ENCODE measurements around the gene OR8H2. TPM values are rescaled to one million over a fixed set of nuclear protein-coding genes. Genes with fewer than 3 reads are reported as not detected.
"Not testable (repeated sequence)": the region's sequence is repeated elsewhere in the genome, so short reads cannot be mapped to it uniquely, and the experiment has no call there.

The OR8H2 gene, protein sequence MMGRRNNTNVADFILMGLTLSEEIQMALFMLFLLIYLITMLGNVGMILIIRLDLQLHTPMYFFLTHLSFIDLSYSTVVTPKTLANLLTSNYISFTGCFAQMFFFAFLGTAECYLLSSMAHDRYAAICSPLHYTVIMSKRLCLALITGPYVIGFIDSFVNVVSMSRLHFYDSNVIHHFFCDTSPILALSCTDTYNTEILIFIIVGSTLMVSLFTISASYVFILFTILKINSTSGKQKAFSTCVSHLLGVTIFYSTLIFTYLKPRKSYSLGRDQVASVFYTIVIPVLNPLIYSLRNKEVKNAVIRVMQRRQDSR
- total RNA-seq (2014; rRNA removed; shearing (Covaris generic)), result not detected in 2 replicates
- not detected in 2 replicates for polyA plus RNA-seq (2015; cell fraction: cytosol; rRNA removed)
- not detected in 2 replicates for polyA plus RNA-seq (2015; cell fraction: nucleus; rRNA removed)

DNA sequence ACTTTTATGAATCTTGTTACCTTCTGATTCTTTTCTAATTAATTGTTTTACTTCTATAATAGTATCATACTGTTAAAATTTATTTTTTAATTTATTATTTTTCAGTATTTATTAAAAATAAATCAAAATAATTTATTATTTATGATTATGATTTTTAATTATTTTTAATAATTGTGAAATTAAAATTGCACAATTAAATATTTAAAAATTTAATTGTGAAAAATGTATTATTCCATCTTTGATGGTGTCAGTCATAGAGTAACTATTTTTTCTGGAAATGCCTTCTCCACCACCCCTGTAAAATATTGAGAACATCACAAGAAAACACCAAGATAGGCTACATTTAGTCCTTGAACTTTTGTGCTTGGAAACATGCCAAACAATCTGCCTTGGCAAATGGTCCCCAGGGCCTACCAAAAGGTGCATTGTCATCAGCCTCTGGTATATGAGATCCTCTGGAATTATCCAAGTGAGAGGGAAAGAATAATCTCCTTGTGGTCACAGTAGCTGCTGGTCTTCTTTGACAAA is at the start of gene OR8H2:
Gene OR8H2 (plus strand): TSS at position 478 of the 528 bp plus-strand sequence. CDS start 1,356 bp downstream, outside the sequence.
- no peak for DNase-seq (ENCODE audit: low read depth)

DNA sequence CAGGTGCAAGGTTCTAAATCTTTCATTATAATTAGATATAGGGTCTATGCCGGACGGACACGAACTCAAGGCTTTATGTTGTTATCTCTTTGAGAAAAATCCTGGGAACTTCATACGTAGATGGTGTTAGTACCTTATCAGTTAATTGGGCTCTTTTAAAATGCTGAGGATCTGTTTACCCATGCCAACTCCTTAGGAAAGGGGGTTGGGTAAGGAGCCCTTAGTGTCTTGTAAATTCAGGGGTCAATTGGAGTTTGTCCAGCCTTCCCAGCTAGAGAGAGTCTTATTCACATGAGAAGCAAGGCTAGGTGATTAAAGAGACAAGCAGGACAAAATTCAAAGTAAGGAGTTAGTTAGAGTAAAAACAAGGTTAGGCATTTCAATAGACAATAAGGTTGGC is 47.1 kb upstream of the OR8H2 start:
- DNase-seq (ENCODE audit: low read depth), result not testable (repeated sequence)

DNA sequence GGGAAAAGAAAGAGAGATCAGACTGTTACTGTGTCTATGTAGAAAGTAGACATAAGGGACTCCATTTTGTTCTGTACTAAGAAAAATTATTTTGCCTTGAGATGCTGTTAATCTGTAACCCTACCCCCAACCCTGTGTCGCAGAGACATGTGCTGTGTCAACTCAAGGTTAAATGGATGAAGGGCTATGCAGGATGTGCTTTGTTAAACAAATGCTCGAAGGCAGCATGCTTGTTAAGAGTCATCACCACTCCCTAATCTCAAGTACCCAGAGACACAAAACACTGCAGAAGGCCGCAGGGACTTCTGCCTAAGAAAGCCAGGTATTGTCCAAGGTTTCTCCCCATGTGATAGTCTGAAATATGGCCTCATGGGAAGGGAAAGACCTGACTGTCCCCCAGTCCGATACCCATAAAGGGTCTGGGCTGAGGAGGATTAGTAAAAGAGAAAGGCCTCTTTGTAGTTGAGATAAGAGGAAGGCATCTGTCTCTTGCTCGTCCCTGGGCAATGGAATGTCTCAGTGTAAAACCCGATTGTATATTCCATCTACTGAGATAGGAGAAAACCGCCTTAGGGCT is 45.7 kb upstream of the OR8H2 start:
- not testable (repeated sequence) for DNase-seq (ENCODE audit: low read depth)

DNA sequence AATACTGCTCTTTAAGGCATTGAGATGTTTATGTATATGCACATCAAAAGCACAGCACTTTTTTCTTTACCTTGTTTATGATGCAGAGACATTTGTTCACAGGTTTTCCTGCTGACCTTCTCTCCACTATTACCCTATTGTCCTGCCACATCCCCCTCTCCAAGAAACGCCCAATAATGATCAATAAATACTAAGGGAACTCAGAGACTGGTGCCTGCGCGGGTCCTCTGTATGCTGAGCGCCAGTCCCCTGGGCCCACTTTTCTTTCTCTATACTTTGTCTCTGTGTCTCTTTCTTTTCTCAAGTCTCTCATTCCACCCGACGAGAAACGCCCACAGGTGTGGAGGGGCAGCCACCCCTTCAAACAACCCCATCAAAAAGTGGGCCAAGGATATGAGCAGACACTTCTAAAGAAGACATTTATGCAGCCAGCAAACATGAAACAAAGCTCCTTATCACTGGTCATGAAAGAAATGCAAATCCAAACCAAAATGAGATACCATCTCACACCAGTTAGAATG is 45.2 kb upstream of the OR8H2 start:
- not testable (repeated sequence) for DNase-seq (ENCODE audit: low read depth)

DNA sequence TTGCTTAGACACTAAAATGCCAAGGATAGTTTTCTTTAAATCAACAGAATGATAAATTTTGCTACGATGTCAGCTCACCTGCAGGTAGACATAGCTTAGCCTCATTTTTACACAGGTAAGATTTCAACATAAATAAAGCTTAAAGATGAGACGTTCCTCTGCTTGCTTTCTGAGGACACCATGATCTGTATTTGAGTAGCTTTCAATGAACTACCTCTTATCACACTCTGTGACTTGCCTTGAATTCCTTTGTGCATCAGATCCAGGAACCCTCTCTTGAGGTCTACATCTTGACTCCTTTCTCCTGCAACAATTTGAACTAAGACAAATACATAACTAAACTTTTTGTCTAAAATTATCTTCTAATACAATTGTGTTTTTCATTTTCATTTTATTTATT is 36.5 kb upstream of the OR8H2 start:
- DNase-seq (ENCODE audit: low read depth), result no peak

DNA sequence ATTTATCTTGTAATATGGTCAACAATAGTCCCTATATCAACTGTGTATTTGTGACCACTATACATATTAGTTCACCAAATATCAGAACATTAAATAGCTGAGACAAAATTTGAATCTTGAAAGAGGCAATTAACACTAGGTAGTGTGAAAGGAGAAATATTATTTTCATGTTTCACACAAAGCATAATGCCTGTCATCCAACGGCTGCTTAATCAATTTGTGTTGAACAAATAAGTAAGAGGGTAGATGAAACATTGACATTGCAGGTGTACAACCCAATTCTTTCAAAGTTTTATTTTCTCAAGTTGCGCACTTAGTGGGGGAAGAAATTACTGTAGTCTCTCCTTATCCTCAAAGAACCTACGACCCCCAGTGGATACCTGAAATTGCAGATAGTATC is 13.8 kb upstream of the OR8H2 start:
- DNase-seq (ENCODE audit: low read depth), result no peak

DNA sequence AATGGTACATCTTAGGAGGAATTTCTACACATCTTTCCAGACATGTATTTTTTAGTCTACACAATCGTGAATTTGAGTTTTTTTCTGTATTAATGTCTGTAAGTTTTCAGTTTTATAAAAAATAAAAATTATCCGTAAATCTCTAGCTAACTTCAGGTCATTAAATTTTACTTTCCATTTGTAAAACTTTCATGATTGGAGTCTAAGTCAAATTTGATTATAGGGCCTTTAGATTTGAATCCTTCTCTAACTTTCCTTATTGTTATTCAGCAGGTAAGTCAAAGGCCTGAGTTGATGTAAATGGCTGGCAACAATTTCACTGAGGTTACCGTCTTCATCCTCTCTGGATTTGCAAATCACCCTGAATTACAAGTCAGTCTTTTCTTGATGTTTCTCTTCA is 10.5 kb upstream of the OR8H2 start, which contains the start of gene OR8I2:
Gene OR8I2 (plus strand): TSS at position 301 of the 400 bp plus-strand sequence. CDS start 0 bp downstream, at position 301.
- no peak for DNase-seq (ENCODE audit: low read depth)

DNA sequence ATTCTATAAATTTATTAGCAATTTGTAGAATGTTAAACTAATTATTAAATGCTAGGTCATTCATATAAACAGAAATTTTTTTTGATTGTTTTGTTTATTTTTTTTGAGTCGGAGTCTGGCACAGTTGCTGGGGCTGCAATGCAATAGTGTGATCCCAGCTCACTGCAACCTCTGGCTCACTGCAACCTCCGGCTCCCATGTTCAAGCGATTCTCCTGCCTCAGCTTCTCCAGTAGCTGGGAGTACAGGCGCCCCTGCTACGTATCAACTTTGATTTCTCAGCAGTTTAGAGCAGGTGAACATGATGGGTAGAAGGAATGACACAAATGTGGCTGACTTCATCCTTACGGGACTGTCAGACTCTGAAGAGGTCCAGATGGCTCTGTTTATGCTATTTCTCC is 18.6 kb downstream of the OR8H2 start, which contains the start of gene OR8H3:
Gene OR8H3 (plus strand): TSS at position 301 of the 400 bp plus-strand sequence. CDS start 0 bp downstream, at position 301.
- no peak for DNase-seq (ENCODE audit: low read depth)

DNA sequence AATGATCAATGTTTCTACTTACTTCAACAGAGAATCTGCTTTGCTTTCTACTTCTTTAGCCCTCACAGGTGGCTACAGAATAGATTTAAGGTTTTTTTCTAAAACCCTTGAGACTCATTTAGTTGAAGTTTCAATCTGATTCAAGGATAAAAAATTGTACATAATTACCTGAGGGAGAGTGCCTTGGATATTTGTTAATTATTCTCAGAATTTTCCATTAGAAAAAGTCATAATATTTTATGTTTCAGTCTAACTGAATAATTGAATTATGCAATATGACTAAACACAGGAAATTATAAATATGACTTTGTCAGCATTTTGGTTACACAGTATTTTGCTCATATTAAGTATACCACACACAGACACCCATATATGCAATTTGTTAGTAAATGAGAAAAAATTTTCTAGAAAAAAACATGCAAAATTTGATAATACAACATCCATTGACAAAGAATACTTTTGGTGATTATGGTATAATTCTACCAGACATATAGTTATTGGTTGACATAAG is 36.7 kb downstream of the OR8H2 start, which contains the start of gene OR8J3:
Gene OR8J3 (minus strand): TSS at position 51 of the 511 bp plus-strand sequence. CDS start 2,483 bp downstream, outside the sequence.
- no peak for DNase-seq (ENCODE audit: low read depth)

DNA sequence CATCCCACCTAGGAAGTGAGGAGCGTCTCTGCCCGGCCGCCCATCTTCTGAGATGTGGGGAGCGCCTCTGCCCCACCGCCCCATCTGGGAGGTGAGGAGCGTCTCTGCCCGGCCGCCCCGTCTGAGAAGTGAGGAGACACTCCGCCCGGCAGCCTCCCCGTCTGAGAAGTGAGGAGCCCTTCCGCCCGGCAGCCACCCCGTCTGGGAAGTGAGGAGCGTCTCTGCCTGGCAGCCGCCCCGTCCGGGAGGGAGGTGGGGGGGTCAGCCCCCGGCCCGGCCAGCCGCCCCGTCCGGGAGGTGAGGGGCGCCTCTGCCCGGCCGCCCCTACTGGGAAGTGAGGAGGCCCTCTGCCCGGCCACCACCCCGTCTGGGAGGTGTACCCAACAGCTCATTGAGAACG is 40.2 kb downstream of the OR8H2 start:
- not testable (repeated sequence) for DNase-seq (ENCODE audit: low read depth)

DNA sequence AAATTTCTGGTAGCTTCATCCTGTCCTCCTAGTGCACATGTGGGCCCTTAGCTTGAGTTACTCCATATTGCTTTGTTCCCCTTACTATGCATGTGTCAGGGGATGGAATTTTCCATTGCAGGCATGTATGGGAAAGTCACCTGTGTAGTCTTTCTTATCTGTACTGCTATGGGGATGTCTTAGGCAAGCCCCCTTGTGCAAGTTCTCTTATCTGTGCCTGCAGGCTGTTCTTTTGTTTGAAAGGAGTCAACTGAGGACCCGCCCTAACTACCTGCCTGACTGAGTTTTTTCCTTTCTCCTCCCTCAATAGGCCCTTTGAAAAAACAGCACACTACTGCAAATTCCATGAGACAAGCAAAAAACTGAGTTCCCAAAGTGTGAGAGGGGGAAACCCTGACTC is 47.9 kb downstream of the OR8H2 start:
- no peak for DNase-seq (ENCODE audit: low read depth)

DNA sequence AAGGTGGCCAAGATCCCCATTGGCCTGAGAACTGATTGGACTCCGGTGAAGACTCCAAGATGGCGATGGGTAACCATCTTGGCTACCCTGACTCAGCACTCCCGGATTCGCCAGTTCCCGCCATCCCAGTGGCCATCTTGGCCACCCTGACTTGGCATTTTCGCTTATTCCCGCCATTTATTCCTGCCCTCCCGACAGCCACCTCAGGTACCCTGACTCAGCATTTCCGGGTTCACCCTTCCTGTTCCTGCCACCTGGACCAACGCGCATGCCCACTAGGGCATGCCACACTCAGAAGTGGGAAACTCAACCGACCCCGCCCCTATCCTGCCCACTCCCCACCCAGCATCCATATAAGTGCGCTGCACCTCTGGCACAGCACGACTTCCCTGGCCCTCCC is 48.8 kb downstream of the OR8H2 start:
- peak; percentile 35 for DNase-seq (ENCODE audit: low read depth)

Small RNA genes lying within 50 kb of the gene (small RNA-seq; reads per million reads assigned to genes)
- gene OR8I4P, result not detected

Other genes with a start within 250 kb of the OR8H2 start
- not detected in 2 replicates for gene TRIM51, start 220.4 kb upstream of the OR8H2 start, total RNA-seq (2014; rRNA removed; shearing (Covaris generic))
- not detected in 2 replicates for gene OR5W2, start 189.1 kb upstream of the OR8H2 start, total RNA-seq (2014; rRNA removed; shearing (Covaris generic))
- not detected in 2 replicates for gene OR5I1, start 167.3 kb upstream of the OR8H2 start, total RNA-seq (2014; rRNA removed; shearing (Covaris generic))
- gene OR10AG1, start 133.7 kb upstream of the OR8H2 start, total RNA-seq (2014; rRNA removed; shearing (Covaris generic)), result not detected in 2 replicates
- gene OR5F1, start 109.1 kb upstream of the OR8H2 start, total RNA-seq (2014; rRNA removed; shearing (Covaris generic)), result not detected in 2 replicates
- gene OR5AS1, start 76.0 kb upstream of the OR8H2 start, total RNA-seq (2014; rRNA removed; shearing (Covaris generic)), result not detected in 2 replicates
- gene OR8I2, start 10.4 kb upstream of the OR8H2 start, total RNA-seq (2014; rRNA removed; shearing (Covaris generic)), result not detected in 2 replicates
- not detected in 2 replicates for gene OR8H3, start 18.7 kb downstream of the OR8H2 start, total RNA-seq (2014; rRNA removed; shearing (Covaris generic))
- not detected in 2 replicates for gene OR8J3, start 36.5 kb downstream of the OR8H2 start, total RNA-seq (2014; rRNA removed; shearing (Covaris generic))
- gene OR8K5, start 56.6 kb downstream of the OR8H2 start, total RNA-seq (2014; rRNA removed; shearing (Covaris generic)), result not detected in 2 replicates
- not detected in 2 replicates for gene OR5J2, start 72.9 kb downstream of the OR8H2 start, total RNA-seq (2014; rRNA removed; shearing (Covaris generic))
- gene OR5T2, start 130.6 kb downstream of the OR8H2 start, total RNA-seq (2014; rRNA removed; shearing (Covaris generic)), result not detected in 2 replicates
- gene OR5T3, start 148.6 kb downstream of the OR8H2 start, total RNA-seq (2014; rRNA removed; shearing (Covaris generic)), result not detected in 2 replicates
- not detected in 2 replicates for gene OR5T1, start 170.5 kb downstream of the OR8H2 start, total RNA-seq (2014; rRNA removed; shearing (Covaris generic))
- gene OR8H1, start 188.6 kb downstream of the OR8H2 start, total RNA-seq (2014; rRNA removed; shearing (Covaris generic)), result not detected in 2 replicates
- gene OR8K3, start 211.5 kb downstream of the OR8H2 start, total RNA-seq (2014; rRNA removed; shearing (Covaris generic)), result not detected in 2 replicates
- not detected in 2 replicates for gene OR8K1, start 242.4 kb downstream of the OR8H2 start, total RNA-seq (2014; rRNA removed; shearing (Covaris generic))